Coronary artery (tissue), 2 donors: ENCODE results near the gene SETBP1.

Source experiments
- DNase-seq: peaks from one replicate; pipeline ENCODE4 v3.0.0-alpha.2; 2017; ENCODE audit warnings: low spot score
- H3K27ac ChIP-seq, 2 donors: fragments of 200-600 bp; sonication (generic); one replicate each; pipeline ENCODE4 v1.5.1; 2016 to 2019
- H3K4me3 ChIP-seq: fragments of 200-600 bp; sonication (generic); 2 replicates; pipeline ENCODE4 v1.5.1; 2016; ENCODE audit warnings: mild to moderate bottlenecking, moderate library complexity
- CTCF ChIP-seq: fragments of 200-600 bp; sonication (generic); IDR thresholded peaks from one replicate; pipeline ENCODE4 v1.5.1; 2019; ENCODE audit warnings: antibody characterized with exemption

The SETBP1 gene

GRCh38 chr18:44945888-44946401, 265.3 kb downstream of the SETBP1 start:
- no peak for TF ChIP-seq CTCF
- DNase-seq = no peak
- Histone ChIP-seq H3K4me3 (no peak overlapping the region), H3K27ac (no peak overlapping the region)

GRCh38 chr18:44946529-44947113, 265.9 kb downstream of the SETBP1 start:
- no peak for DNase-seq
- H3K27ac ChIP-seq = no peak overlapping the region
- H3K4me3 ChIP-seq = no peak overlapping the region
- no peak for TF ChIP-seq CTCF

GRCh38 chr18:44949967-44950366, 269.3 kb downstream of the SETBP1 start:
- no peak for DNase-seq
- H3K4me3 ChIP-seq = no peak overlapping the region
- no peak for TF ChIP-seq CTCF
- no peak overlapping the region for H3K27ac ChIP-seq

- no peak overlapping the region for H3K27ac ChIP-seq
- no peak for DNase-seq
- no peak for TF ChIP-seq CTCF
- H3K4me3 ChIP-seq = no peak overlapping the region
Measured at GRCh38 chr18:44950685-44951195, 270.1 kb downstream of the SETBP1 start.

GRCh38 chr18:44951748-44952147, 271.1 kb downstream of the SETBP1 start:
- no peak for TF ChIP-seq CTCF
- no peak overlapping the region for H3K4me3 ChIP-seq
- no peak for DNase-seq
- H3K27ac ChIP-seq = no peak overlapping the region

- no peak overlapping the region for H3K27ac ChIP-seq
- TF ChIP-seq CTCF = no peak
- no peak overlapping the region for H3K4me3 ChIP-seq
- no peak for DNase-seq
Measured at GRCh38 chr18:44954257-44954656, 273.6 kb downstream of the SETBP1 start.

GRCh38 chr18:44955825-44956224, 275.1 kb downstream of the SETBP1 start:
- H3K4me3 ChIP-seq = no peak overlapping the region
- no peak for DNase-seq
- TF ChIP-seq CTCF = no peak
- H3K27ac ChIP-seq = no peak overlapping the region
